ENCODE results near the gene UBAP2L.
"Not testable (repeated sequence)": the region's sequence is repeated elsewhere in the genome, so short reads cannot be mapped to it uniquely, and the experiment has no call there.

Gene UBAP2L

GRCh38 chr1:154301582-154301981 is 80.8 kb downstream of the UBAP2L start:
- H3K9ac ChIP-seq (ENCODE audit: low read depth, low read length): no peak overlapping the region
- H3K4me1 ChIP-seq (ENCODE audit: control insufficient read depth, insufficient read depth, low read length): no peaks in the 10 kb centered on the region
- no peak overlapping the region for H3K4me3 ChIP-seq (ENCODE audit: low read depth, low read length)
- H3K9me3 ChIP-seq (ENCODE audit: control insufficient read depth, insufficient read depth, low read length): no peaks in the 10 kb centered on the region
- H3K36me3 ChIP-seq (ENCODE audit: control insufficient read depth, insufficient read depth, low read length): no peaks in the 10 kb centered on the region
- no peaks in the 10 kb centered on the region for H3K27me3 ChIP-seq (ENCODE audit: control insufficient read depth, insufficient read depth, low read length)

GRCh38 chr1:154304664-154305337 is 84.0 kb downstream of the UBAP2L start:
- no peaks in the 10 kb centered on the region for H3K9me3 ChIP-seq (ENCODE audit: control insufficient read depth, insufficient read depth, low read length)
- H3K27me3 ChIP-seq (ENCODE audit: control insufficient read depth, insufficient read depth, low read length): no peaks in the 10 kb centered on the region
- H3K4me1 ChIP-seq (ENCODE audit: control insufficient read depth, insufficient read depth, low read length): no peaks in the 10 kb centered on the region

GRCh38 chr1:154306151-154306550 is 85.4 kb downstream of the UBAP2L start:
- Histone ChIP-seq H3K4me1 (ENCODE audit: control insufficient read depth, insufficient read depth, low read length) (no peaks in the 10 kb centered on the region), H3K9ac (ENCODE audit: low read depth, low read length) (no peak overlapping the region), H3K36me3 (ENCODE audit: control insufficient read depth, insufficient read depth, low read length) (no peaks in the 10 kb centered on the region), H3K9me3 (ENCODE audit: control insufficient read depth, insufficient read depth, low read length) (no peaks in the 10 kb centered on the region), H3K27me3 (ENCODE audit: control insufficient read depth, insufficient read depth, low read length) (no peaks in the 10 kb centered on the region), H3K4me3 (ENCODE audit: low read depth, low read length) (no peak overlapping the region)

More at GRCh38 chr1:154304664-154305337, 84.0 kb downstream of the UBAP2L start:
- Histone ChIP-seq H3K36me3 (ENCODE audit: control insufficient read depth, insufficient read depth, low read length) (no peaks in the 10 kb centered on the region), H3K4me3 (ENCODE audit: low read depth, low read length) (no peak overlapping the region), H3K9ac (ENCODE audit: low read depth, low read length) (no peak overlapping the region)

- not testable (repeated sequence) for H3K27me3 ChIP-seq (ENCODE audit: control insufficient read depth, insufficient read depth, low read length); H3K9me3 ChIP-seq (ENCODE audit: control insufficient read depth, insufficient read depth, low read length); H3K36me3 ChIP-seq (ENCODE audit: control insufficient read depth, insufficient read depth, low read length)
Measured at GRCh38 chr1:154307670-154308270, 87.0 kb downstream of the UBAP2L start.

GRCh38 chr1:154309136-154309535 is 88.4 kb downstream of the UBAP2L start:
- H3K4me1 ChIP-seq (ENCODE audit: control insufficient read depth, insufficient read depth, low read length); H3K9me3 ChIP-seq (ENCODE audit: control insufficient read depth, insufficient read depth, low read length); H3K36me3 ChIP-seq (ENCODE audit: control insufficient read depth, insufficient read depth, low read length); H3K27me3 ChIP-seq (ENCODE audit: control insufficient read depth, insufficient read depth, low read length); H3K9ac ChIP-seq (ENCODE audit: low read depth, low read length); H3K4me3 ChIP-seq (ENCODE audit: low read depth, low read length): not testable (repeated sequence)

More at GRCh38 chr1:154307670-154308270, 87.0 kb downstream of the UBAP2L start:
- not testable (repeated sequence) for H3K4me1 ChIP-seq (ENCODE audit: control insufficient read depth, insufficient read depth, low read length); H3K9ac ChIP-seq (ENCODE audit: low read depth, low read length); H3K4me3 ChIP-seq (ENCODE audit: low read depth, low read length)

GRCh38 chr1:154312229-154313065 is 91.7 kb downstream of the UBAP2L start:
- H3K27me3 ChIP-seq (ENCODE audit: control insufficient read depth, insufficient read depth, low read length); H3K36me3 ChIP-seq (ENCODE audit: control insufficient read depth, insufficient read depth, low read length); H3K9me3 ChIP-seq (ENCODE audit: control insufficient read depth, insufficient read depth, low read length); H3K4me1 ChIP-seq (ENCODE audit: control insufficient read depth, insufficient read depth, low read length); H3K4me3 ChIP-seq (ENCODE audit: low read depth, low read length); H3K9ac ChIP-seq (ENCODE audit: low read depth, low read length): not testable (repeated sequence)

GRCh38 chr1:154313066-154313356 is 92.3 kb downstream of the UBAP2L start:
- Histone ChIP-seq H3K4me1 (ENCODE audit: control insufficient read depth, insufficient read depth, low read length) (no peaks in the 10 kb centered on the region), H3K36me3 (ENCODE audit: control insufficient read depth, insufficient read depth, low read length) (no peaks in the 10 kb centered on the region), H3K9ac (ENCODE audit: low read depth, low read length) (no peak overlapping the region), H3K27me3 (ENCODE audit: control insufficient read depth, insufficient read depth, low read length) (no peaks in the 10 kb centered on the region), H3K4me3 (ENCODE audit: low read depth, low read length) (no peak overlapping the region), H3K9me3 (ENCODE audit: control insufficient read depth, insufficient read depth, low read length) (no peaks in the 10 kb centered on the region)

- H3K4me3 ChIP-seq (ENCODE audit: low read depth, low read length); H3K9me3 ChIP-seq (ENCODE audit: control insufficient read depth, insufficient read depth, low read length); H3K27me3 ChIP-seq (ENCODE audit: control insufficient read depth, insufficient read depth, low read length); H3K9ac ChIP-seq (ENCODE audit: low read depth, low read length); H3K4me1 ChIP-seq (ENCODE audit: control insufficient read depth, insufficient read depth, low read length); H3K36me3 ChIP-seq (ENCODE audit: control insufficient read depth, insufficient read depth, low read length): not testable (repeated sequence)
Measured at GRCh38 chr1:154314226-154314625, 93.5 kb downstream of the UBAP2L start.

- Histone ChIP-seq H3K27me3 (ENCODE audit: control insufficient read depth, insufficient read depth, low read length) (no peaks in the 10 kb centered on the region), H3K4me1 (ENCODE audit: control insufficient read depth, insufficient read depth, low read length) (no peaks in the 10 kb centered on the region), H3K9me3 (ENCODE audit: control insufficient read depth, insufficient read depth, low read length) (no peaks in the 10 kb centered on the region), H3K9ac (ENCODE audit: low read depth, low read length) (no peak overlapping the region), H3K36me3 (ENCODE audit: control insufficient read depth, insufficient read depth, low read length) (no peaks in the 10 kb centered on the region), H3K4me3 (ENCODE audit: low read depth, low read length) (no peak overlapping the region)
Measured at GRCh38 chr1:154316704-154317103, 95.9 kb downstream of the UBAP2L start.

- H3K9me3 ChIP-seq (ENCODE audit: control insufficient read depth, insufficient read depth, low read length): no peaks in the 10 kb centered on the region
- H3K36me3 ChIP-seq (ENCODE audit: control insufficient read depth, insufficient read depth, low read length): no peaks in the 10 kb centered on the region
- no peaks in the 10 kb centered on the region for H3K27me3 ChIP-seq (ENCODE audit: control insufficient read depth, insufficient read depth, low read length)
- H3K4me1 ChIP-seq (ENCODE audit: control insufficient read depth, insufficient read depth, low read length): no peaks in the 10 kb centered on the region
- no peak overlapping the region for H3K4me3 ChIP-seq (ENCODE audit: low read depth, low read length)
- H3K9ac ChIP-seq (ENCODE audit: low read depth, low read length): no peak overlapping the region
Measured at GRCh38 chr1:154318386-154318785, 97.6 kb downstream of the UBAP2L start.

All from iPS-15b (cell line).